HG03060 (cell line): ENCODE results near the gene NKX1-2.

Experiments
- ATAC-seq: cut with Tn5 transposase; IDR thresholded peaks from one replicate; pipeline ENCODE4 v1.9.1; 2021; ENCODE audit warnings: low read depth, moderate number of reproducible peaks; ENCODE audit not compliant: unreplicated experiment

Gene NKX1-2

GRCh38 chr10:124450012-124450782, at the start of gene NKX1-2:
NKX1-2 (minus strand) TSS chr10:124450035; CDS start chr10:124449943, 92 bp downstream.
- ATAC-seq: no peak

GRCh38 chr10:124498056-124498455, 48.2 kb upstream of the NKX1-2 start:
- no peak for ATAC-seq

- no peak for ATAC-seq
Observed at GRCh38 chr10:124497196-124497881, 47.5 kb upstream of the NKX1-2 start.

- no peak for ATAC-seq
Observed at GRCh38 chr10:124496620-124497019, 46.8 kb upstream of the NKX1-2 start.

- no peak for ATAC-seq
Observed at GRCh38 chr10:124496150-124496549, 46.3 kb upstream of the NKX1-2 start.

GRCh38 chr10:124495725-124496124, 45.9 kb upstream of the NKX1-2 start:
- ATAC-seq: no peak

- ATAC-seq: no peak
Observed at GRCh38 chr10:124495162-124495561, 45.3 kb upstream of the NKX1-2 start.

- ATAC-seq: no peak
Observed at GRCh38 chr10:124494046-124494807, 44.4 kb upstream of the NKX1-2 start.

- no peak for ATAC-seq
Observed at GRCh38 chr10:124493214-124493882, 43.5 kb upstream of the NKX1-2 start.

- ATAC-seq: no peak
Observed at GRCh38 chr10:124492266-124492665, 42.4 kb upstream of the NKX1-2 start.

GRCh38 chr10:124491105-124491504, 41.3 kb upstream of the NKX1-2 start:
- ATAC-seq: no peak

GRCh38 chr10:124486635-124487034, 36.8 kb upstream of the NKX1-2 start:
- ATAC-seq: no peak

- ATAC-seq: no peak
Observed at GRCh38 chr10:124484661-124485060, 34.8 kb upstream of the NKX1-2 start.

- no peak for ATAC-seq
Observed at GRCh38 chr10:124484031-124484430, 34.2 kb upstream of the NKX1-2 start.

- ATAC-seq: no peak
Observed at GRCh38 chr10:124482876-124483275, 33.0 kb upstream of the NKX1-2 start.

- no peak for ATAC-seq
Observed at GRCh38 chr10:124482236-124482800, 32.5 kb upstream of the NKX1-2 start.

- ATAC-seq: no peak
Observed at GRCh38 chr10:124481717-124482116, 31.9 kb upstream of the NKX1-2 start.

GRCh38 chr10:124480860-124481259, 31.0 kb upstream of the NKX1-2 start:
- ATAC-seq: no peak

- ATAC-seq: no peak
Observed at GRCh38 chr10:124478515-124478914, 28.7 kb upstream of the NKX1-2 start.

GRCh38 chr10:124477614-124478363, 28.0 kb upstream of the NKX1-2 start:
- no peak for ATAC-seq
